ENCODE measurements around the gene ATP8B4.

Gene ATP8B4

DNA sequence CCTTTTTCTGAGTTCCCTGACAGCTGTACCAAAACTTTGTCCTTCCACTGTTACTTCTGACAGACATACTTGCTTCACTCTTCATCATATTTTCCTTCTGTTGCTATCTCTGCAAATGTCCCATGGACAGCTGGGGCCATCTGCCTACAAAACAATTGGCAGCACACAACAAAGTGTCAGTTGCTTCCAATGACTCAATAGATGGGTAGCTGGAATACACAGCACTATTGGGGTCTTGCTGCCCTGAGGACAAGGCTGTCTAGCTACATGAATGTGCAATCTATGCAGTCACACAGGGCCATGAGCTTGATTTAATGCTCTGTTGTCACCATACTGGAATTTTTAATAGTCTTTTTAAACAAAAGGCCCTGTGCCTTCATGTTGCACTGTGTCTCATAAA is 305.4 kb downstream of the ATP8B4 start:
- DNase-seq (ENCODE audit: low read depth in 3 of 3) = no peak

DNA sequence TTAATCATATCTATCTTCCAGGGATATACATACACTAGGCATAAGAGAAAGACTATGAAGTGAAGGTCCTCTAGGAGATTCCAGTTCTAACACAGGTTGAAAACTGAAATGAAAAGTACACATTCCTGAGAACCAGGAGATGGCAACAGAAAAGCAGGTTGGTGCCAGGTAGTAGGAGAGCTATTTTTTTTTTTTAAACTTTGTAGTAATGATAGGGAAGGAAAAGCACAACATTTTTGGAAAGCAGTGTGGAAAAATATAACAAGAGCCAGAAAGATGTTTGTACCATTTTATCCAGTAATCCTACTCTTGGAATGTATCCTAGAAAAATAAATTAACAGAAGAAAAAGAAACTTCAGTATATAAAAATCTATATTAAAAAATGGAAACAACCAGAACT is 308.3 kb downstream of the ATP8B4 start:
- DNase-seq (ENCODE audit: low read depth in 3 of 3) = no peak

DNA sequence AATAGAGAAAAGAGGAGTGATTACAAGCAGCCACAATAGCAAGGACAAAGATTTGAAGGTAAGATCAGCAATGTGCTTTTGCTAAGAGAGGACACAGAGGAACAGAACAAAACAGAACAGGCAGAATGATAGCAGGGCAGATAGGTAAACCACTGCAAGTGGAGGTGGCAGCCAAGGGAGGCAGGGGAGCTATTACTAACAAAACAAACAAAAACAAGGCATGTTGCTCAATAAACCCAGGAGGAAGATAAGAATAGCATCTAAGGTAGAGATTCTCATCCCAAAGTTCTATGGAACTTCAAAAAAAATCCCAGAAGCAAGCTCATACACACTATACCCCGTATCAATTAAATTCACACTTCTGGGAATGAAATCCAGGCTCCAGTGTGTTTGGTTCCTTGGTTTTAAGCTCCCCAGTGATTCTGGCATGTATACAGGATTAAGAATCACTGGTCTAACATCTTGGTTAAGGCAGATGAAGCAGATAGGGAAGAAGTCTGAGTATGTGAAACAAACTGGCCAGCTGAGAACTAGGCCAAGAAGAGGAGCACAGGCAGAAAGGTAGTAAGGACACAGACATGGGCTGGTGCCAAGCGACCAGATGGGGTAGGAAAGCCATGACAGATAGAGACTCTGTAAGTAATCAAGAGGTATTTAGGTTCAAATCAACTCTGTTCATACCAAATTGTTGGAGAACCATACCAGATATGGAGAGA is 309.0 kb downstream of the ATP8B4 start:
- DNase-seq (ENCODE audit: low read depth in 3 of 3) = no peak

DNA sequence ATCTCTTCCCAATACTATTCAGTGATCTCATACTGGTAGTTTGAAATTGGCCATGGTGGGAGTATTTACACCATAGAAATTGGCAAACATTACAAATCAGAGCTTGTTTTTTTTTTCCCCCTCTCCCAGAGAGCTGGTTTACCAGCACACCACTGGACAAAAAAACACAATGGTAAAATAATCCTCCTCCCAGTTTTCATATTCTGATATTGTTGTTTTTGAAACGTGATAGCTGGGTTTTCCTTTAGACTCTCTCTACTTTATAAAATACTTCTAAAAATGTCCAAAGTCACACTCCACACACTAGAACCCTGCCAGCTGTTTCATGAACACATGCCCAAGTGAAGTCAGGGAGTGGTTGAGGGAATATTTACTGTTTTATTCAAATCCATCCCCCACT is 310.7 kb downstream of the ATP8B4 start:
- no peak for DNase-seq (ENCODE audit: low read depth in 3 of 3)
